Psoas muscle (tissue), 8 donors: ENCODE data around the gene OSBPL7. TPM values are rescaled to one million over a fixed set of nuclear protein-coding genes. Genes with fewer than 3 reads are reported as not detected.

Experiments
- ATAC-seq, 4 donors: fragments of 200-7000 bp; cut with Tn5 transposase; one replicate each; pipeline ENCODE4 v1.9.1; 2020; ENCODE audit warnings: moderate library complexity in 3 of 4, mild to moderate bottlenecking in 2 of 4
- DNase-seq, 2 donors: peaks; one replicate each; pipeline ENCODE4 v3.0.0-alpha.2; 2020
- H3K27ac ChIP-seq: fragments of 200-600 bp; one replicate; pipeline ENCODE4 v1.8.0; 2022
- H3K27me3 ChIP-seq, 3 donors: fragments of 200-600 bp in 1 of 3; one replicate each; pipeline versions ENCODE4 v1.6.1 to v1.8.0; 2013 to 2022; ENCODE audit warnings: low read length in 2 of 3, mild to moderate bottlenecking in 2 of 3, moderate library complexity in 1 of 3; ENCODE audit not compliant: insufficient read depth in 3 of 3
- H3K36me3 ChIP-seq, 2 donors: fragments of 200-600 bp in 1 of 2; one replicate each; pipeline versions ENCODE4 v1.6.1 to v1.8.0; 2013 to 2022; ENCODE audit warnings: low read depth in 1 of 2, mild to moderate bottlenecking in 1 of 2, moderate library complexity in 1 of 2; ENCODE audit not compliant: insufficient read depth in 1 of 2
- H3K4me1 ChIP-seq: fragments of 200-600 bp; one replicate; pipeline ENCODE4 v1.8.0; 2022
- H3K4me3 ChIP-seq: fragments of 200-600 bp; one replicate; pipeline ENCODE4 v1.8.0; 2022; ENCODE audit warnings: mild to moderate bottlenecking
- H3K9me3 ChIP-seq: fragments of 200-600 bp; one replicate; pipeline ENCODE4 v1.8.0; 2022
- WGBS, 3 donors: extraction: QIAGEN DNeasy Blood & Tissue Kit; methylation state at CpG; one replicate each; pipeline versions ENCODE4 v1.1.6 to v1.1.7; 2013; 5-methylcytosine and 5-hydroxymethylcytosine counted together
- intact Hi-C, 2 donors: fragments of 100-400 bp; cut with DNase I; formaldehyde crosslinking; loops; one replicate each; pipeline versions ENCODE4 v1.11.0 to v1.14.2; 2022
- polyA plus RNA-seq, 3 donors: library from polyadenylated mRNA; stranded (reverse); fragments of 200-250 nt; gene quantifications; one replicate each; pipeline ENCODE4 v1.2.3, GENCODE V29; 2013
- total RNA-seq, 4 donors: library from RNA; stranded (reverse); fragmentation: NEBNext Ultra II Directional in 2 of 4; extraction: Animal tissue kit (Norgen Biotek cat#: 25700) in 2 of 4; gene quantifications; one replicate each; pipeline versions ENCODE4 v1.2.1 to v1.2.4, GENCODE V29; 2021 to 2023
- TF ChIP-seq, protein P1 (sequence below): fragments of 200-600 bp; IDR thresholded peaks from one replicate; pipeline ENCODE4 v1.8.0; 2022; ENCODE audit warnings: antibody characterized with exemption
- donor health status: healthy with polysubstance abuse.
- donor health status: DM: no; HTN: no; CAD: no; lungs with moderate emphysema.
- donor health status: Bipolar disorder and iron deficiency.
- donor health status: healthy.
- donor health status: DM: yes; HTN: yes; CAD: no.
- donor health status: DM: no; HTN: no; CAD: no.
- donor health status: DM: no; HTN: no; CAD: no.
- donor health status: DM: yes; HTN: yes; CAD: no.

Gene OSBPL7
- total and polyA plus RNA-seq, 7 donors, result 0.95 to 23.4 (median 2.6) TPM

DNA sequence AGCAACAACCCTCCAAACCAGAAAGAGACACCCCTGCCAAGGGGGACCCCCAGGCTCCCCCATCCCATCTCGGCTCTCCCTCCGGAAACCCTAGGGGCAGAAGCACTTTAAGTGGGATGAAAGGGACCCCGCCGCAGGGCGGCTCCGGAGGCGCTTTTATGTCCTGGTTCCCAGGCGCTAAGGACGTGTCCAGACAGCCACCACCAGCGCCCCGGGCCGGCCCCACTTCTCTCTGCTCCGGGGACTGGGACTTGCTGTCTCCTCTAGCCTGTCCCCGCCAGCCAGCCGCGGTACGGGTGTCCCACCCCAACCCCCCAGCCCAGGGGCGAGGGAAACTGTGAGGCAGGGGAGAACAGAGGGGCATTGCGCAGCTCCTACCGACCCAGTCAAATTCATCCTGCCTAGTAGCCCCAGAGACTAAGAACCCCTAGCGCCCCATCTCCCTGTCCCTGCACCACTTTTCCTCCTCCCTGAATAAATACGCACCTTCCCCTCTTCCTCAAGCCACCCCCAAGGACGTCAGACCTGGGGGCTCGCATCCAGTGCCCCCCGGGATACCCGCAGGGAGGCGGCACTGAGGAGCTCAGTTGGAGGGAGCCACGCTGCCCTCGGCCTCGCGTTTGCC lies 25.2 kb upstream of the OSBPL7 start:
- Histone ChIP-seq H3K27me3 (peaks cover 0 to 63% (median 28%) of the 10 kb centered on the region in 3 donors), H3K4me3 (no peak overlapping the region), H3K36me3 (no peaks in the 10 kb centered on the region), H3K9me3 (no peaks in the 10 kb centered on the region), H3K27ac (no peak overlapping the region), H3K4me1 (peaks cover 16% of the 10 kb centered on the region)
- intact Hi-C loops, result loop anchor here in 1 of 2 donors (5.0 to 10.0 kb wide), 2 partner anchors 170 to 288 kb away; no protein-coding TSS in a partner anchor
- TF ChIP-seq, protein P1, sequence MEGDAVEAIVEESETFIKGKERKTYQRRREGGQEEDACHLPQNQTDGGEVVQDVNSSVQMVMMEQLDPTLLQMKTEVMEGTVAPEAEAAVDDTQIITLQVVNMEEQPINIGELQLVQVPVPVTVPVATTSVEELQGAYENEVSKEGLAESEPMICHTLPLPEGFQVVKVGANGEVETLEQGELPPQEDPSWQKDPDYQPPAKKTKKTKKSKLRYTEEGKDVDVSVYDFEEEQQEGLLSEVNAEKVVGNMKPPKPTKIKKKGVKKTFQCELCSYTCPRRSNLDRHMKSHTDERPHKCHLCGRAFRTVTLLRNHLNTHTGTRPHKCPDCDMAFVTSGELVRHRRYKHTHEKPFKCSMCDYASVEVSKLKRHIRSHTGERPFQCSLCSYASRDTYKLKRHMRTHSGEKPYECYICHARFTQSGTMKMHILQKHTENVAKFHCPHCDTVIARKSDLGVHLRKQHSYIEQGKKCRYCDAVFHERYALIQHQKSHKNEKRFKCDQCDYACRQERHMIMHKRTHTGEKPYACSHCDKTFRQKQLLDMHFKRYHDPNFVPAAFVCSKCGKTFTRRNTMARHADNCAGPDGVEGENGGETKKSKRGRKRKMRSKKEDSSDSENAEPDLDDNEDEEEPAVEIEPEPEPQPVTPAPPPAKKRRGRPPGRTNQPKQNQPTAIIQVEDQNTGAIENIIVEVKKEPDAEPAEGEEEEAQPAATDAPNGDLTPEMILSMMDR, result no peak
- WGBS, 3 donors, result 13 to 19% (median 17%) methylated on average over 25 to 31 of the region's 31 CpGs
- DNase-seq (no peak), ATAC-seq (no peak)

DNA sequence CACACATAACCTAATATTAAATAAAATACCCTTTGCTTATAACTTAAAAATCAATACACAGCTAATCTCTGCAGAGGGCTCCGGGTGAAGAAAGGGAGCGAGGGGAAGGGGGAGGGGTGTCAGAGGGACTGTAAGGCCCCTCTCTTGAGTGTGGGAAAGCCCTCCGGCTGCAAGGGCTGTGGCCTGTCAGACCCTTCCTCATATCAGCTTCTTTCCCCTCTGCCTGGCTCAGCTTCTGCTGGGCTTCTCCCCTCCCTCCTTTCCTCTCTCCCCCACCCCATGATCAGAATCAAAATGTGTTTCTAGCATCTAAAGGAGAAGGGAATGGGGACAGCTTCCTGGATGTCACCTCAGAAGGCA lies 24.1 kb upstream of the OSBPL7 start:
- ATAC-seq, result no peak
- Histone ChIP-seq H3K36me3 (no peaks in the 10 kb centered on the region), H3K9me3 (no peaks in the 10 kb centered on the region), H3K4me3 (no peak overlapping the region), H3K27me3 (peaks cover 0 to 54% (median 24%) of the 10 kb centered on the region in 3 donors), H3K4me1 (peaks cover 13% of the 10 kb centered on the region), H3K27ac (no peak overlapping the region)
- intact Hi-C loops, result loop anchor here in 1 of 2 donors (5.0 to 10.0 kb wide), 2 partner anchors 172 to 289 kb away; no protein-coding TSS in a partner anchor
- 75 to 80% (median 78%) methylated on average over 1 to 3 of the region's 3 CpGs for WGBS, 3 donors
- TF ChIP-seq, protein P1, result no peak
- no peak for DNase-seq

DNA sequence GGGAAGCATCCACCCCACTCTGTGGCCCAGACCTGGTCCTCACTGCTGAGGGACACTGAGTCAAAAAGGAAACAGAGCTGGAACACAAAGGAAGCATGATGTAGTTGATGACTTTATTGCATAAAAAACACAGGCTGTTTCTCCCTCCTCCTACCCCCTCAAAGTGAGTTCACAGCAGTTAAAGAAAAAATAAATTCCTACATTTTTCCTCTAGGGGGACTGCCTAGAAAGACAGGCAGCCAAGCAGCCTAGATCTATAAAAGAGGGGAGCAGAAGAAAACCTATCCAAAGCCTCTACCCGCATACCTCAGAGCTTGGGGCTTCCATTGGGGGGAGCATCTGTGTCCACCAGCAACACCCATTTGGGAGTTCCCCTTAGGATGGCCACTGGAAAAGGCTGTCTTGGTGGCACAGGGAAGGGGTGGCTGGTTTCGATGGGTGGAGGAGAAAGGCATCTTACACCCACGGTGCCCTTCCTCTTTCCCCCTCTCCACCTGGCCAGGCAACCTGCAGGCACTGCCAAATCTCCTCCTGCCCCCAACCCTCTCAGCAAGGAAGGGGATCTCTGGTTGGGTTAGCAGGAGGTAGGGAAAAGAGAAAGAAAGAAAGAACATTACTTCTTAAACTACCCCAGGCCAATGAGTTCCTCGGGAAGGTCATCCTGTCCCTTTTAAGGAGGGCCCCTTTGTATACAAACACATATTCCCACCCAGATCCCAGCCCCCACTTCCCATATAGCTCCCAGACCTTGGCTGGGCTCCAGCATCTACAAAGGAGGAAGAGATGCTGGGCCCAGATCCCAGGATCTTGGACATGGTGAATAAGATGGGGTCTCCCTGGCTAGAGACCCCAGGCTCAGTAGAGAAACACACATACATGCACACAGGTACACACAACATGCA lies 23.5 kb upstream of the OSBPL7 start:
- DNase-seq (no peak), ATAC-seq (no peak)
- TF ChIP-seq, protein P1, result no peak
- Histone ChIP-seq H3K27me3 (peaks cover 0 to 48% (median 21%) of the 10 kb centered on the region in 3 donors), H3K4me3 (no peak overlapping the region), H3K27ac (no peak overlapping the region), H3K4me1 (peaks cover 13% of the 10 kb centered on the region), H3K9me3 (no peaks in the 10 kb centered on the region), H3K36me3 (no peaks in the 10 kb centered on the region)
- intact Hi-C loops, result loop anchor here in 1 of 2 donors (5.0 to 10.0 kb wide), 2 partner anchors 172 to 290 kb away; no protein-coding TSS in a partner anchor
- 55 to 62% (median 57%) methylated on average over 4 of the region's 4 CpGs for WGBS, 3 donors

DNA sequence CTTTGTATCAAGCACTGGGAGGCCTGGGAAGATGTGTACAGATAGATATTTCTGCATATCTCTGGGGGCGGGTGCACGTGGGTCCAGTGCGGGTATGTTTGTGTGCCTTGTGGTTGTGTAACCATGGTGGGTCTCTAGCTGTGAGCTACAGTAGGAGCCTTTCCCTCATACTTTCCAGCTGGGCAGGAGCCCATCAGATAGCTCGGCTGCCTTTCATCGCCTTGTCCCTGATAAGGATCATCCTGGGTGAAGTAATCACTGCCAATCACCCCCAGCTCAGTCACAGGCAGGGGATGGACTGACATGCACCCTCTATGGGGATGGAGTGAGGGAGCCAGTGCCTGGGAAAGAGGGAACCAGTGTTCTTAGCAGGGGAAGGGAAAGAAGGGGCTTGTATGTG lies 22.6 kb upstream of the OSBPL7 start:
- intact Hi-C loops, result loop anchor here in 1 of 2 donors (10.0 kb wide), 1 partner anchor 291 kb away; no protein-coding TSS in a partner anchor
- ATAC-seq, result no peak
- Histone ChIP-seq H3K4me3 (no peak overlapping the region), H3K4me1 (peaks cover 17% of the 10 kb centered on the region), H3K27me3 (peaks cover 0 to 40% (median 17%) of the 10 kb centered on the region in 3 donors), H3K36me3 (no peaks in the 10 kb centered on the region), H3K9me3 (no peaks in the 10 kb centered on the region), H3K27ac (no peak overlapping the region)
- no peak for DNase-seq
- TF ChIP-seq, protein P1, result no peak
- WGBS, 3 donors, result 80 to 83% (median 83%) methylated on average over 5 of the region's 5 CpGs
